CD4-positive, alpha-beta memory T cell (primary cell): ENCODE measurements around the gene FHIT. TPM values are rescaled to one million over a fixed set of nuclear protein-coding genes. Genes with fewer than 3 reads are reported as not detected.

Experiments
- CTCF ChIA-PET: fragments of 350-600 bp; sonication (Branson Sonifier 250); formaldehyde crosslinking; loops from one replicate; lab custom pipeline; 2021; ENCODE audit warnings: inconsistent platforms; ENCODE audit not compliant: partially characterized antibody; lab: Charles Lee
- POLR2A ChIA-PET: fragments of 350-600 bp; sonication (Branson Sonifier 250); formaldehyde crosslinking; loops from one replicate; lab custom pipeline; 2021; ENCODE audit not compliant: partially characterized antibody; lab: Charles Lee
- DNase-seq, 5 donors: peaks; one replicate each; pipeline versions ENCODE4 v3.0.0 to v3.0.0-alpha.2; 2020 to 2022; ENCODE audit warnings: mixed read lengths in 1 of 5
- H3K27ac ChIP-seq: one replicate; pipeline ENCODE4 v1.7.0; 2013; ENCODE audit warnings: low read depth, low read length
- H3K27me3 ChIP-seq: 2 replicates; pipeline ENCODE4 v1.7.0; 2013; ENCODE audit warnings: mild to moderate bottlenecking, low read length, moderate library complexity; ENCODE audit not compliant: insufficient read depth
- H3K36me3 ChIP-seq: 2 replicates; pipeline ENCODE4 v1.7.0; 2013; ENCODE audit warnings: mild to moderate bottlenecking, low read length, moderate library complexity; ENCODE audit not compliant: insufficient read depth
- H3K4me1 ChIP-seq: 2 replicates; pipeline ENCODE4 v1.7.0; 2013; ENCODE audit warnings: mild to moderate bottlenecking, low read length, moderate library complexity; ENCODE audit not compliant: insufficient read depth
- H3K4me3 ChIP-seq, 2 donors: one replicate each; pipeline ENCODE4 v1.7.0; 2013; ENCODE audit warnings: low read length in 2 of 2, mild to moderate bottlenecking in 1 of 2
- H3K9me3 ChIP-seq, 2 donors: one replicate each; pipeline ENCODE4 v1.7.0; 2013; ENCODE audit warnings: low read length in 2 of 2, control low read depth in 1 of 2; ENCODE audit not compliant: control insufficient read depth in 1 of 2
- H3K27ac Mint-ChIP-seq, 7 donors: one replicate each; pipeline ENCODE4 v1.8.0; 2020 to 2021; ENCODE audit warnings: mixed read lengths in 7 of 7, mild to moderate bottlenecking in 6 of 7, inconsistent platforms in 3 of 7, moderate library complexity in 3 of 7
- H3K27me3 Mint-ChIP-seq, 2 donors: one replicate each; pipeline ENCODE4 v1.8.0; 2020 to 2021; ENCODE audit warnings: mixed read lengths in 2 of 2
- H3K36me3 Mint-ChIP-seq, 2 donors: one replicate each; pipeline ENCODE4 v1.8.0; 2020 to 2021; ENCODE audit warnings: mixed read lengths in 2 of 2, inconsistent platforms in 1 of 2, mild to moderate bottlenecking in 1 of 2
- H3K4me1 Mint-ChIP-seq, 4 donors: one replicate each; pipeline ENCODE4 v1.8.0; 2020 to 2021; ENCODE audit warnings: mixed read lengths in 4 of 4, mild to moderate bottlenecking in 1 of 4
- H3K4me3 Mint-ChIP-seq, 8 donors: one replicate each; pipeline ENCODE4 v1.8.0; 2020 to 2021; ENCODE audit warnings: mixed read lengths in 8 of 8, mild to moderate bottlenecking in 7 of 8, moderate library complexity in 6 of 8, inconsistent platforms in 3 of 8
- H3K9me3 Mint-ChIP-seq, 8 donors: one replicate each; pipeline ENCODE4 v1.8.0; 2020 to 2021; ENCODE audit warnings: mixed read lengths in 8 of 8, mild to moderate bottlenecking in 5 of 8, inconsistent platforms in 3 of 8, moderate library complexity in 1 of 8
- intact Hi-C: fragments of 100-400 bp; cut with micrococcal nuclease; formaldehyde crosslinking; loops from one replicate; pipeline ENCODE4 v1.15.1; 2023
- polyA plus RNA-seq, 2 donors: library from polyadenylated mRNA; unstranded; fragments of 300-500 nt; fragmentation: Illumina TruSeq; gene quantifications; one replicate each; pipeline ENCODE4 v1.2.3, GENCODE V29; 2021
- total RNA-seq, 2 experiments: library from RNA; stranded (reverse); gene quantifications; one replicate each; pipeline ENCODE4 v1.2.3, GENCODE V29; 2021

FHIT gene
- total and polyA plus RNA-seq, 4 experiments from 2014 or later = 8.5 to 58.7 (median 33.2) TPM

DNA sequence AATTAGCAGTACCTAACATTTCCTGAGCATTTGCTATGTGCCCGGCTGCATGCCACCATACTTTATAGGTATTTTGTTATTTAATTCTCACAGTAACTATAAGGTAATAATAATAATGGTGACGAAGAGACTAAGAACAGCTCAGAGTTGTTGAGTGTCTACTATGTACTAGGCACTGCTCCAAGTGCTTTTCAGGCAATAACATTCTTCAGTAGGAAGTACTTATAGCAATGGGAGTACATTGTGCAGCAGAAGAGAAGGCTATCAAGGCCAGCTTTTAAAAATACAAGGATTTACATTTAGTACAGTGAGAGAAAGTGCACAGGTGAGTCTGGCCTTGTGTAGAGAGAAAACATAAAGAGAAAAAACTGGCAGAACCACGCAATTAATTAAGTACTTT, 647.4 kb downstream of the FHIT start:
- Mint-ChIP-seq H3K27ac (no peak overlapping the region), H3K4me3 (no peak overlapping the region), H3K27me3 (no peaks in the 10 kb centered on the region), H3K9me3 (peaks cover 0 to 3% (median 0%) of the 10 kb centered on the region in 8 donors), H3K36me3 (no peaks in the 10 kb centered on the region), H3K4me1 (peaks cover 4 to 22% (median 11%) of the 10 kb centered on the region in 4 donors)
- Histone ChIP-seq H3K4me3 (no peak overlapping the region), H3K27me3 (no peaks in the 10 kb centered on the region), H3K4me1 (peaks cover 7% of the 10 kb centered on the region), H3K36me3 (no peaks in the 10 kb centered on the region), H3K27ac (no peak overlapping the region), H3K9me3 (no peaks in the 10 kb centered on the region)
- CTCF ChIA-PET = no interaction called here
- DNase-seq = no peak
- POLR2A ChIA-PET = no interaction called here
- intact Hi-C loops = no loop called here

DNA sequence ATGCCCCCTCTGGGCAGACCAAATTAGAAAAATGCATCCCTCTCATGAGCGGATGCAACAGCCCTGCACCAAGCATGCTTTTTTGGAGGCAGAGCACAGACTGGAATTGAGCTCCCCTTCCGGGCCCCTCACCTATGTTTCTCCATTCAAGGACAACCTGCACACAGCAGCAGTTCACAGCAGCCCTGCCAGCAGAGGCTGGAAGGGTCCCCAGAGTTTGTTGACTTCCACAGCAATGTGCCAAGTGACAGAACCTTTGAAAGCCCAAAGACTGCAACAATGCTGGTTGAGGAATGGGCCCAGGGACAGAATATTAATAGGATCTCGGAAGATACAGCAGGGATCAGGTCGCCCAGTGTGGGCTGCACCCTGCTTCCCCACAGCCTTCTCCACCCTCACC, 650.4 kb downstream of the FHIT start:
- H3K27me3 Mint-ChIP-seq = peaks cover 0 to 5% of the 10 kb centered on the region in 2 donors
- CTCF ChIA-PET = no interaction called here

GRCh38 chr3:60599586-60599985, 651.7 kb downstream of the FHIT start:
- Histone ChIP-seq H3K9me3 (no peaks in the 10 kb centered on the region), H3K27ac (no peak overlapping the region), H3K4me1 (peaks cover 7% of the 10 kb centered on the region), H3K36me3 (no peaks in the 10 kb centered on the region), H3K27me3 (no peaks in the 10 kb centered on the region), H3K4me3 (no peak overlapping the region)
- peaks cover 4 to 22% (median 11%) of the 10 kb centered on the region in 4 donors for H3K4me1 Mint-ChIP-seq
- no peaks in the 10 kb centered on the region for H3K36me3 Mint-ChIP-seq
- ChIA-PET CTCF (no interaction called here), POLR2A (no interaction called here)
- intact Hi-C loops = no loop called here
- peaks cover 0 to 5% of the 10 kb centered on the region in 2 donors for H3K27me3 Mint-ChIP-seq
- H3K4me3 Mint-ChIP-seq = no peak overlapping the region
- no peak overlapping the region for H3K27ac Mint-ChIP-seq
- DNase-seq = no peak
- no peaks in the 10 kb centered on the region for H3K9me3 Mint-ChIP-seq

More for the DNA sequence above, 650.4 kb downstream of the FHIT start:
- Histone ChIP-seq H3K36me3 (no peaks in the 10 kb centered on the region), H3K27ac (no peak overlapping the region), H3K9me3 (no peaks in the 10 kb centered on the region), H3K4me1 (peaks cover 7% of the 10 kb centered on the region), H3K4me3 (no peak overlapping the region), H3K27me3 (no peaks in the 10 kb centered on the region)
- Mint-ChIP-seq H3K36me3 (no peaks in the 10 kb centered on the region), H3K27ac (no peak overlapping the region), H3K4me1 (peaks cover 4 to 22% (median 11%) of the 10 kb centered on the region in 4 donors), H3K4me3 (no peak overlapping the region), H3K9me3 (peaks cover 0 to 1% (median 0%) of the 10 kb centered on the region in 8 donors)
- DNase-seq = no peak
- POLR2A ChIA-PET = interaction anchor here (0.6 kb wide), 1 partner anchor 81 kb away, joined by 4 read pairs; no protein-coding TSS in a partner anchor
- intact Hi-C loops = no loop called here

- ChIA-PET POLR2A (no interaction called here), CTCF (no interaction called here)
- no peaks in the 10 kb centered on the region for H3K36me3 Mint-ChIP-seq
- H3K9me3 ChIP-seq = no peaks in the 10 kb centered on the region
- H3K27me3 ChIP-seq = no peaks in the 10 kb centered on the region
- H3K4me3 Mint-ChIP-seq = no peak overlapping the region
- no peak overlapping the region for H3K27ac ChIP-seq
- H3K36me3 ChIP-seq = no peaks in the 10 kb centered on the region
- H3K4me1 ChIP-seq = peaks cover 7% of the 10 kb centered on the region
- peaks cover 0 to 5% of the 10 kb centered on the region in 2 donors for H3K27me3 Mint-ChIP-seq
- no peak overlapping the region for H3K27ac Mint-ChIP-seq
- intact Hi-C loops = no loop called here
- no peak for DNase-seq
- peaks cover 4 to 21% (median 11%) of the 10 kb centered on the region in 4 donors for H3K4me1 Mint-ChIP-seq
- H3K9me3 Mint-ChIP-seq = no peaks in the 10 kb centered on the region
- no peak overlapping the region for H3K4me3 ChIP-seq
Measured at GRCh38 chr3:60598671-60599070, 652.6 kb downstream of the FHIT start.

DNA sequence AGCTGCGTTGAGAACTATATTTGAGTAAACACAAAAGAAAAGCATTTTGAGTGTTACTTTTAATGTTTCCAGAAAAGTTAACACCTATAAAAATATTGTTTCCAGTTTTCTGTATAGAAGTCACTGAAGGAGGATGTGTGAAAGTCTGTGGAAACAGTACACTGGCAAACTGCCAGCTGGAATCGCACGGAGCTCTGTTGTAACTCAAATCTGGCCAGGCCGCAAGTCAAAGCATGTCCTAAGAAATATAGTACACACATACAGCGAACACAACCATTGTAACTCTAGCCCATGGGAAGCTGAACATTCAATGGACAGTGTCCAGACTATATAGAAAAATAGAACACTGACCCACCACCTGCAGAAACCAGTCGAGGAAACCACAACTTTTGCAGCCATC, 657.2 kb downstream of the FHIT start:
- no peak overlapping the region for H3K27ac ChIP-seq
- H3K27me3 Mint-ChIP-seq = peaks cover 0 to 5% of the 10 kb centered on the region in 2 donors
- no peaks in the 10 kb centered on the region for H3K27me3 ChIP-seq
- POLR2A ChIA-PET = no interaction called here
- H3K4me3 ChIP-seq = no peak overlapping the region
- no peak overlapping the region for H3K27ac Mint-ChIP-seq
- no peaks in the 10 kb centered on the region for H3K36me3 Mint-ChIP-seq
- no peaks in the 10 kb centered on the region for H3K4me1 ChIP-seq
- CTCF ChIA-PET = no interaction called here
- no peaks in the 10 kb centered on the region for H3K36me3 ChIP-seq
- DNase-seq = no peak
- intact Hi-C loops = no loop called here
- no peaks in the 10 kb centered on the region for H3K4me1 Mint-ChIP-seq
- H3K4me3 Mint-ChIP-seq = no peak overlapping the region
- no peaks in the 10 kb centered on the region for H3K9me3 Mint-ChIP-seq
- H3K9me3 ChIP-seq = no peaks in the 10 kb centered on the region

DNA sequence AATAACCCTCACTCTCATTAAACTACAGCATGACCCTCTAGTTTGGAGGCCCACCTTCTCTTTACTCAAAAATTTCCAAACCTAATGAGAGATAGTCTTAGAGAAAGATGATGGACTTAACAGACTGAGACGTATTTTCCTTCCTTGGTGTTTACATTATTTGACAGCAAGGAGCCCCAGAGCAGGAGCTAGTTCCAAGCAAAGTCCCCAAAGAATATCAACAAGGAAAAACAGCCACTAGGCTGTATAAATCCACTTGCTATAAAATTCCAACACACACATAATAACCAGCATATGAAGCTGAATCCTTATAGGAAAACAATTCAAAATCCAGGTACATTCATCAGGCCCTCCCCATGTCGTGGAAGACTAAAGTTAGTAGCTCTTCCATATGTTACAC, 660.0 kb downstream of the FHIT start:
- Histone ChIP-seq H3K27ac (no peak overlapping the region), H3K4me3 (no peak overlapping the region), H3K27me3 (no peaks in the 10 kb centered on the region), H3K36me3 (no peaks in the 10 kb centered on the region), H3K4me1 (no peaks in the 10 kb centered on the region), H3K9me3 (no peaks in the 10 kb centered on the region)
- Mint-ChIP-seq H3K9me3 (peaks cover 0 to 2% (median 0%) of the 10 kb centered on the region in 8 donors), H3K4me1 (no peaks in the 10 kb centered on the region), H3K4me3 (no peak overlapping the region), H3K27ac (no peak overlapping the region), H3K36me3 (no peaks in the 10 kb centered on the region), H3K27me3 (peaks cover 0 to 1% of the 10 kb centered on the region in 2 donors)
- ChIA-PET CTCF (interaction anchor here (1.2 kb wide), 1 partner anchor 12 kb away, joined by 4 read pairs; no protein-coding TSS in a partner anchor), POLR2A (no interaction called here)
- DNase-seq = no peak
- intact Hi-C loops = no loop called here

GRCh38 chr3:60588806-60589205, 662.4 kb downstream of the FHIT start:
- Histone ChIP-seq H3K4me3 (no peak overlapping the region), H3K9me3 (no peaks in the 10 kb centered on the region), H3K27me3 (no peaks in the 10 kb centered on the region), H3K27ac (no peak overlapping the region), H3K36me3 (no peaks in the 10 kb centered on the region), H3K4me1 (no peaks in the 10 kb centered on the region)
- no peak overlapping the region for H3K4me3 Mint-ChIP-seq
- no peaks in the 10 kb centered on the region for H3K27me3 Mint-ChIP-seq
- H3K27ac Mint-ChIP-seq = no peak overlapping the region
- no peaks in the 10 kb centered on the region for H3K36me3 Mint-ChIP-seq
- intact Hi-C loops = no loop called here
- no peaks in the 10 kb centered on the region for H3K4me1 Mint-ChIP-seq
- POLR2A ChIA-PET = no interaction called here
- H3K9me3 Mint-ChIP-seq = peaks cover 0 to 2% (median 0%) of the 10 kb centered on the region in 8 donors
- no peak for DNase-seq
- CTCF ChIA-PET = no interaction called here
